Activated naive CD8-positive, alpha-beta T cell treated with anti-CD3 and anti-CD28 coated beads, Interleukin-2, amount 50 U/mL, for 24 hours (primary cell): Measurements from ENCODE around the gene CRB2.
"Not testable (repeated sequence)": the region's sequence is repeated elsewhere in the genome, so short reads cannot be mapped to it uniquely, and the experiment has no call there.

ENCODE experiments used
- ATAC-seq: fragments of 150-1000 bp; cut with Tn5 transposase; one replicate; pipeline ENCODE4 v1.10.0; 2021
- DNase-seq: peaks from one replicate; pipeline ENCODE4 v3.0.0; 2021
- H3K27ac Mint-ChIP-seq: one replicate; pipeline ENCODE4 v1.8.0; 2021; ENCODE audit warnings: mild to moderate bottlenecking, mixed read lengths
- H3K27me3 Mint-ChIP-seq: one replicate; pipeline ENCODE4 v1.8.0; 2021; ENCODE audit warnings: mixed read lengths
- H3K36me3 Mint-ChIP-seq: one replicate; pipeline ENCODE4 v1.8.0; 2021; ENCODE audit warnings: low read depth, mixed read lengths
- H3K4me1 Mint-ChIP-seq: one replicate; pipeline ENCODE4 v1.8.0; 2021; ENCODE audit warnings: mixed read lengths
- H3K4me3 Mint-ChIP-seq: one replicate; pipeline ENCODE4 v1.8.0; 2021; ENCODE audit warnings: mild to moderate bottlenecking, moderate library complexity, mixed read lengths
- H3K9me3 Mint-ChIP-seq: one replicate; pipeline ENCODE4 v1.8.0; 2021; ENCODE audit warnings: mixed read lengths

The CRB2 gene

GRCh38 chr9:123322273-123323195 is 33.5 kb upstream of the CRB2 start:
- ATAC-seq (peak; percentile 85), DNase-seq (peak; percentile 71)
- Mint-ChIP-seq H3K27me3 (no peaks in the 10 kb centered on the region), H3K4me1 (peaks cover 56% of the 10 kb centered on the region), H3K36me3 (no peaks in the 10 kb centered on the region), H3K9me3 (no peaks in the 10 kb centered on the region), H3K4me3 (peak overlapping the region; percentile 69), H3K27ac (peak overlapping the region; percentile 91)

GRCh38 chr9:123323196-123324013 is 32.6 kb upstream of the CRB2 start:
- H3K27ac Mint-ChIP-seq, result peak overlapping the region; percentile 91
- no peaks in the 10 kb centered on the region for H3K27me3 Mint-ChIP-seq
- ATAC-seq (no peak), DNase-seq (no peak)
- H3K4me1 Mint-ChIP-seq, result peaks cover 51% of the 10 kb centered on the region
- H3K9me3 Mint-ChIP-seq, result no peaks in the 10 kb centered on the region
- H3K4me3 Mint-ChIP-seq, result peak overlapping the region; percentile 69
- no peaks in the 10 kb centered on the region for H3K36me3 Mint-ChIP-seq

GRCh38 chr9:123324767-123325183 is 31.2 kb upstream of the CRB2 start:
- Mint-ChIP-seq H3K27ac (no peak overlapping the region), H3K27me3 (no peaks in the 10 kb centered on the region), H3K9me3 (no peaks in the 10 kb centered on the region), H3K4me1 (peaks cover 52% of the 10 kb centered on the region), H3K36me3 (no peaks in the 10 kb centered on the region), H3K4me3 (no peak overlapping the region)
- ATAC-seq (no peak), DNase-seq (no peak)

GRCh38 chr9:123326187-123326586 is 29.8 kb upstream of the CRB2 start:
- Mint-ChIP-seq H3K9me3 (no peaks in the 10 kb centered on the region), H3K4me3 (no peak overlapping the region), H3K27ac (no peak overlapping the region)

DNA sequence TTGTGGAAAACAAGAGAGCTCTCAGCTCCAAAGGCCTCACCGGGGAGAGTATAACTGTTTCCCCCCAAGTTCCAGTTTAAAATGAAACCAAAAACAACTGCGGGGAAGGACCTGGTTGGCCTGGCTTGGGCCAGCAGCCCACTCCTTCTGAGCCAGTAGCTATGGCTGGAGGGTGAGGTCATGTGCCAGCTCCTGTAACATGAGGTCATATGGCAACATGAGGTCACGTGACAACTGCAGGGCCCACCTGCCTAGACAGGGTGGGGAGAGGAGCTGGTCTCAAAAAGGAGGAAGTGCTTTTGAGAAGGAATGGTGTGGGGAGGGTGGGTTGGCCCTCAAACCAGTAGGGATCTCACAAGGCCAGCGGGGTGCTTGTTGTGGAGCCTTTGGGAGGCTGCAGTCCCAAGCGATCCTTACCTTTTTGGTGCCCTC is 29.3 kb upstream of the CRB2 start:
- Mint-ChIP-seq H3K27ac (peak overlapping the region; percentile 57), H3K36me3 (no peaks in the 10 kb centered on the region), H3K9me3 (no peaks in the 10 kb centered on the region), H3K4me3 (no peak overlapping the region), H3K27me3 (no peaks in the 10 kb centered on the region), H3K4me1 (peaks cover 48% of the 10 kb centered on the region)
- DNase-seq (no peak), ATAC-seq (no peak)

More at GRCh38 chr9:123326187-123326586, 29.8 kb upstream of the CRB2 start:
- peaks cover 52% of the 10 kb centered on the region for H3K4me1 Mint-ChIP-seq
- H3K36me3 Mint-ChIP-seq, result no peaks in the 10 kb centered on the region
- ATAC-seq, result no peak
- DNase-seq, result no peak
- no peaks in the 10 kb centered on the region for H3K27me3 Mint-ChIP-seq

- Mint-ChIP-seq H3K36me3 (no peaks in the 10 kb centered on the region), H3K9me3 (no peaks in the 10 kb centered on the region), H3K4me3 (no peak overlapping the region), H3K4me1 (peaks cover 48% of the 10 kb centered on the region), H3K27ac (no peak overlapping the region), H3K27me3 (no peaks in the 10 kb centered on the region)
- DNase-seq (no peak), ATAC-seq (no peak)
Measured at GRCh38 chr9:123327697-123328100, 28.3 kb upstream of the CRB2 start.

- DNase-seq (no peak), ATAC-seq (no peak)
- Mint-ChIP-seq H3K9me3 (peaks cover 3% of the 10 kb centered on the region), H3K4me3 (no peak overlapping the region), H3K4me1 (peaks cover 43% of the 10 kb centered on the region), H3K27ac (no peak overlapping the region), H3K27me3 (no peaks in the 10 kb centered on the region), H3K36me3 (no peaks in the 10 kb centered on the region)
Measured at GRCh38 chr9:123329329-123329955, 26.6 kb upstream of the CRB2 start.

DNA sequence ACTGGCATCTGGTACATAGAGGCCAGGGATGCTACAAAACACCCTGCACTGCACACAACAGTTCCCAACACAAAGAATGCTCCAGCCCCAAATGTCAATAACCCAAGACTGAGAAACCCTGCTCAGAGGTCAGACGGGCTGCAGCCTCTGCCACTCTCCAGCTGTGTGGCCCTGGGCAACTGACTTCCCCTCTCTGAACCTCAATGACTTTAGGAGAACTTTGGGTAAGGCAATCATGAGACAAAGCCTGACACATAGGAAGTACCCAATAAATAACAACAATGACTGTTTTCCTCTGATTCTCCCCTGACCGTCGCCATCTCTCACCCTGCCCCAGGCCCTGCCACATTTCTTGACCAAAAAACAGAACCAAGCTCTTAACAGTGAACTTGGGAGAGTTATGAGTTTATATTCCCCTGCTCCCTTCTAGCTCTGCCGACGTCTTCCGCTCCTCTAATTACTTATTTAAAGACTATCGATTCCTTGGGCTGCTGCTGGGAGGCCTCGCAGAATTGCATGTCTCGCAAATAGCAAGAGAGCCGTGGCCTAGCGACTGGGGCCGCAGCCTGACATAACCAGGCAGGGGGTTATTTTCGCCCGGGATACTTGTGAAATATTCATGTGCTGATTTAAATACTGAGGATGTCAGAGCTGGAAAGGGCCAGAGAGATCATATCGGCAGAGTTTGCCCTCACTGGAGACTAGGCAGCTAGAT is 24.5 kb upstream of the CRB2 start:
- Mint-ChIP-seq H3K27ac (no peak overlapping the region), H3K4me3 (no peak overlapping the region), H3K36me3 (no peaks in the 10 kb centered on the region), H3K4me1 (peaks cover 34% of the 10 kb centered on the region), H3K27me3 (no peaks in the 10 kb centered on the region), H3K9me3 (peaks cover 3% of the 10 kb centered on the region)
- no peak for DNase-seq
- no peak for ATAC-seq

DNA sequence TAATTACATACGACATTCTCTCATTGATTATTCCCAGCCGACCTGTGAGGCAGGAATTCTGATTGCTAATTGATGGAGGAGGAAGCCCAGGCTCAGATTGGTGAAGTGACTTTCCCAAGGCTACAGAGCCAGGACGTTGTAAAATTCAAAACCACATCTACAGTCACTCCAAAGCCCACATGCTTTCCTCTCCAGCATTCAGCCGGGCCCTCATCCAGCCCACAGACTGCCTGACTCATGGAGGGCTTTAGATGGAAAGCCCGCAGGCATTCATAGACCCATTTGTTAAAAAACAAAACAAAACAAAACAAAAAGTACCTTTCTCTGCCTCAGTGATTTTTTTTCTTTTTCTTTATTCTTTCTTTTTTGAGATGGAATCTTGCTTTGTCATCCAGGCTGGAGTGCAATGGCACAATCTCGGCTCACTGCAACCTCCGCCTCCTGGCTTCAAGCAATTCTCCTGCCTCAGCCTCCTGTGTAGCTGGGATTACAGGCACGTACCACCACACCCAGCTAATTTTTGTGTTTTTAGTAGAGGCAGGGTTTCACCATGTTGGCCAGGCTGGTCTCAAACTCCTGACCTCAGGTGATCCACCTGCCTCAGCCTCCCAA is 22.8 kb upstream of the CRB2 start:
- H3K27me3 Mint-ChIP-seq, H3K4me3 Mint-ChIP-seq, H3K9me3 Mint-ChIP-seq, H3K36me3 Mint-ChIP-seq, DNase-seq: not testable (repeated sequence)
- peaks cover 46% of the 10 kb centered on the region for H3K4me1 Mint-ChIP-seq
- peak; percentile 77 for ATAC-seq
- peak overlapping the region; percentile 61 for H3K27ac Mint-ChIP-seq

DNA sequence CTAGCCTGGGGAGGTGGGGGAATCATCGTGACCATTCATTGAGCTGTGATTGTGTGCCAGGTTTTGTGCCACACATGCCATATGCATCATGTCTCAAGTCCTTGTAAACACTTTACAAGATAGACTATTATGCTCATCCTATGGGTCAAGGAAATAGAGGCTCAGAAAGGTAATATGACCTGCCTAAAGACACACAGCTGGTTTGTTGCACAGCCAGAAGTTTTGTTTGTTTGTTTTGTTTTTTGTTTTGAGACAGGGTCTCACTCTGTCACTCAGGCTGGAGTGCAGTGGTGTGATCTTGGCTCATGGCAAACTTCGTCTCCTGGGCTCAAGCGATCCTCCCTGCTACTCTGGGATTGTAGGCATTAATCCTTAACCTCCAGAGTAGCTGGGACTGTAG is 21.4 kb upstream of the CRB2 start:
- H3K9me3 Mint-ChIP-seq, result peaks cover 3% of the 10 kb centered on the region
- peaks cover 56% of the 10 kb centered on the region for H3K4me1 Mint-ChIP-seq
- no peaks in the 10 kb centered on the region for H3K27me3 Mint-ChIP-seq
- H3K4me3 Mint-ChIP-seq, result no peak overlapping the region
- no peak for DNase-seq
- ATAC-seq, result no peak
- no peak overlapping the region for H3K27ac Mint-ChIP-seq
- no peaks in the 10 kb centered on the region for H3K36me3 Mint-ChIP-seq

GRCh38 chr9:123335193-123335985 is 20.6 kb upstream of the CRB2 start:
- Mint-ChIP-seq H3K4me3 (no peak overlapping the region), H3K4me1 (peaks cover 64% of the 10 kb centered on the region), H3K27me3 (no peaks in the 10 kb centered on the region), H3K27ac (no peak overlapping the region), H3K9me3 (peaks cover 3% of the 10 kb centered on the region), H3K36me3 (no peaks in the 10 kb centered on the region)
- DNase-seq (no peak), ATAC-seq (no peak)

DNA sequence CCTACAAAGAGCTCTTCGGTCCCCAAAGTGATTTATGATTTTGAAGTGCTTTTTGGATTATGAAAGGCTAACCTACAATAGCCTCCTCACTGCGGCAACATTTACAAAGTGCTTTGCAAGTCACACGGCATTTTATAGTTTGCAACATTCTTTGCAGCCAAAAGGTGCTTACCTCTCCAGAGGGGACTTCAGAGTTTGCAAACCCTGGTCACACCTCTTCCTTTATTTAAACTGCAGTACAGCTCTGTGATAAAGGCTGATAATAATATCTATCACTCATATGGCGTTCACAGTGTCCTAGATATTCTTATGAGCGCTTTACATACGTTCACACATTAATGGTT is 20.0 kb upstream of the CRB2 start:
- DNase-seq (no peak), ATAC-seq (no peak)
- Mint-ChIP-seq H3K27me3 (no peaks in the 10 kb centered on the region), H3K4me1 (peaks cover 69% of the 10 kb centered on the region), H3K4me3 (no peak overlapping the region), H3K36me3 (no peaks in the 10 kb centered on the region), H3K27ac (no peak overlapping the region), H3K9me3 (peaks cover 3% of the 10 kb centered on the region)

DNA sequence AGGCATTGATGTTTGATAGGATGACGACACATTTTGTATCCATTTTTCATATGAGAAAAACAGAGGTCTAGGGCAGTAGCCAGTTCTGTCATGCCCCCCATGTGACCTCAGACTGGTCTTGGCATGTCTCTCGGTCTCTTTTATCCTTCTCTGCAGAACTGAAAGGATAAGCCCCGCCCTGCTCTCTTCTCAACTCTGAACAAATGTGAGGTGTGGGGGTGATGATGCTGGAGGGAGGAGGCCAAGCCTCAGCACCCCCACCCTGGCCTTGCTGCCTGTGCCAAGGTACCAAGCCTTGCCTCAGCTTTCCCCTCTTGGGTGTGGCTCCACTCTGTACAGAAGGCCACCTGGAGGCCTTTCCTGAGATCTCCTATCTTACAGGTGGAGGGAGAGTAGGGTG is 19.5 kb upstream of the CRB2 start:
- Mint-ChIP-seq H3K9me3 (peaks cover 3% of the 10 kb centered on the region), H3K27ac (no peak overlapping the region), H3K4me3 (no peak overlapping the region), H3K36me3 (no peaks in the 10 kb centered on the region), H3K4me1 (peaks cover 74% of the 10 kb centered on the region), H3K27me3 (no peaks in the 10 kb centered on the region)
- DNase-seq (no peak), ATAC-seq (no peak)
